K562 (cell line): ENCODE data around the gene USP28. TPM values are rescaled to one million over a fixed set of nuclear protein-coding genes. Genes with fewer than 3 reads are reported as not detected.

Experiments used
- ATF7 ChIP-seq: fragments of 450-650 bp; IDR thresholded peaks from 2 replicates; pipeline ENCODE4 v1.7.1; 2014; ENCODE audit warnings: mild to moderate bottlenecking, moderate library complexity
- CCAR2 ChIP-seq: fragments of 200-400 bp; formaldehyde crosslinking; IDR thresholded peaks from 2 replicates; pipeline ENCODE4 v1.6.1; 2017; ENCODE audit warnings: mild to moderate bottlenecking, low read depth, low read length
- CXXC5 ChIP-seq: fragments of 250-450 bp; sonication (Bioruptor Pico); IDR thresholded peaks from 2 replicates; pipeline ENCODE4 v1.8.0; 2022; ENCODE audit warnings: inconsistent platforms, mild to moderate bottlenecking, moderate library complexity
- FOXK2 ChIP-seq, 2 experiments: fragments of 450-650 bp; IDR thresholded peaks in 1 of 2; conservative IDR thresholded peaks in 1 of 2; 2 replicates each; pipeline ENCODE4 v1.6.1; 2016; ENCODE audit warnings: low read depth in 2 of 2, mild to moderate bottlenecking in 1 of 2
- HEY1 ChIP-seq: fragments of 250-450 bp; sonication (Bioruptor Pico); IDR thresholded peaks from 2 replicates; pipeline ENCODE4 v1.5.0; 2020; ENCODE audit warnings: mild to moderate bottlenecking, moderate library complexity, borderline replicate concordance
- HOMEZ ChIP-seq: fragments of 250-450 bp; sonication (Bioruptor Pico); IDR thresholded peaks from 2 replicates; pipeline ENCODE4 v1.4.0; 2020; ENCODE audit warnings: mild to moderate bottlenecking, moderate library complexity
- IRF9 ChIP-seq: fragments of 450-650 bp; IDR thresholded peaks from 2 replicates; pipeline ENCODE4 v1.6.1; 2016; ENCODE audit warnings: missing biosample characterization, missing genetic modification characterization
- JUND ChIP-seq, 2 experiments: IDR thresholded peaks; 2 replicates in 1 of 2; 3 replicates in 1 of 2; pipeline ENCODE4 v1.6.1; 2011; ENCODE audit warnings: borderline replicate concordance in 2 of 2, low read depth in 2 of 2, low read length in 2 of 2, improper control_type of control experiment in 1 of 2, missing biosample characterization in 1 of 2, missing genetic modification characterization in 1 of 2, missing genetic modification reagents in 1 of 2
- KLF10 ChIP-seq: fragments of 250-450 bp; sonication (Bioruptor Pico); IDR thresholded peaks from 2 replicates; pipeline ENCODE4 v1.6.1; 2021; ENCODE audit warnings: matching md5 sums
- MEIS2 ChIP-seq: fragments of 450-650 bp; IDR thresholded peaks from 2 replicates; pipeline ENCODE4 v1.6.1; 2014; ENCODE audit warnings: mild to moderate bottlenecking; ENCODE audit not compliant: partially characterized antibody
- SIN3A ChIP-seq, 2 experiments: fragments of 150-350 bp in 1 of 2; IDR thresholded peaks; 2 replicates each; pipeline ENCODE4 v1.6.1; 2011 to 2016; ENCODE audit warnings: borderline replicate concordance in 2 of 2, low read depth in 2 of 2, low read length in 2 of 2, mild to moderate bottlenecking in 2 of 2, moderate library complexity in 2 of 2; ENCODE audit not compliant: control insufficient read depth in 1 of 2
- SMARCE1 ChIP-seq: fragments of 450-650 bp; IDR thresholded peaks from 2 replicates; pipeline ENCODE4 v1.7.1; 2016; ENCODE audit warnings: mild to moderate bottlenecking
- SP1 ChIP-seq: sonication (generic); formaldehyde crosslinking; IDR thresholded peaks from 2 replicates; pipeline ENCODE4 v1.8.1; 2022; ENCODE audit warnings: mild to moderate bottlenecking, missing genetic modification reagents
- SUPT5H ChIP-seq: fragments of 450-650 bp; IDR thresholded peaks from 2 replicates; pipeline ENCODE4 v1.6.1; 2016
- ZBTB2 ChIP-seq: fragments of 450-650 bp; IDR thresholded peaks from 2 replicates; pipeline ENCODE4 v1.6.1; 2016; ENCODE audit warnings: antibody characterized with exemption
- ZFP36 ChIP-seq: fragments of 150-350 bp; IDR thresholded peaks from 2 replicates; pipeline ENCODE4 v1.6.1; 2018; ENCODE audit warnings: low read length, low read depth; ENCODE audit not compliant: partially characterized antibody
- ZNF140 ChIP-seq: fragments of 250-450 bp; sonication (Bioruptor Pico); IDR thresholded peaks from 2 replicates; pipeline ENCODE4 v1.8.0; 2021; ENCODE audit warnings: moderate library complexity, mild to moderate bottlenecking, inconsistent platforms
- ZNF174 ChIP-seq: fragments of 250-450 bp; sonication (Bioruptor Pico); IDR thresholded peaks from 2 replicates; pipeline ENCODE4 v1.4.0; 2020; ENCODE audit warnings: mild to moderate bottlenecking
- ZNF175 ChIP-seq: fragments of 200-800 bp; sonication (Bioruptor generic); IDR thresholded peaks from 2 replicates; pipeline ENCODE4 v1.6.1; 2016; ENCODE audit warnings: low read depth, mild to moderate bottlenecking, missing genetic modification characterization, missing compliant biosample characterization
- ZNF609 ChIP-seq: sonication (generic); formaldehyde crosslinking; IDR thresholded peaks from 2 replicates; pipeline ENCODE4 v1.8.1; 2023; ENCODE audit warnings: missing genetic modification reagents, mild to moderate bottlenecking, borderline replicate concordance
- polyA plus RNA-seq, 8 experiments: library from polyadenylated mRNA; depleted of rRNA in 4 of 8; stranded (reverse) in 5 of 8; unstranded in 3 of 8; fragments of >200 nt; fragmentation: Nextera tagmentation in 2 of 8; fragmentation: Illumina TruSeq in 1 of 8; extraction: Ambion mirVana in 2 of 8; extraction: Trizol in 1 of 8; gene quantifications; 2 replicates each; pipeline versions ENCODE4 v1.2.1 to v1.2.3, GENCODE V29; 2011 to 2014; ENCODE audit warnings: inconsistent platforms in 1 of 8, missing spikeins in 1 of 8
- total RNA-seq, 7 experiments: library from RNA; depleted of rRNA in 6 of 7; stranded (reverse); fragments of >200 nt in 6 of 7; fragmentation: Illumina TruSeq in 2 of 7; extraction: Trizol in 2 of 7; gene quantifications; 2 replicates each; pipeline versions ENCODE4 v1.2.1 to v1.2.3, GENCODE V29; 2011 to 2021; ENCODE audit warnings: low replicate concordance in 1 of 7

USP28 gene
- total and polyA plus RNA-seq, 9 of the 15 experiments (the other 6 are each of a cell fraction or from before 2014, with no cell fraction given), result 3.7 to 42.7 (median 20.3) TPM

- TF ChIP-seq SIN3A (IDR thresholded peaks at IDR 0.05; ENCODE audit: borderline replicate concordance in 2 of 2, control insufficient read depth in 1 of 2, low read depth in 2 of 2, low read length in 2 of 2) (no peak), JUND (IDR thresholded peaks at IDR 0.05; ENCODE audit: borderline replicate concordance, low read depth, low read length) (peak; percentile 57; the same call in 1 of the 2 replicates), JUND (tag; IDR thresholded peaks at IDR 0.05; ENCODE audit: borderline replicate concordance, low read depth, low read length) (peak; percentile 26; the same call in 1 of the 3 replicates), KLF10 (CRISPR knock-in tag) (no peak), FOXK2 (conservative IDR thresholded peaks at IDR 0.05 in 1 of 2, IDR thresholded peaks at IDR 0.05 in 1 of 2; ENCODE audit: low read depth in 2 of 2) (no peak), IRF9 (tag) (peak; percentile 62; the same call in 1 of the 2 replicates), HOMEZ (CRISPR knock-in tag) (no peak), ZNF140 (no peak), SP1 (CRISPR knock-in tag) (no peak), ZNF175 (CRISPR knock-in tag) (no peak), ZNF174 (CRISPR knock-in tag) (no peak), CCAR2 (no peak), ATF7 (peak; percentile 80), SUPT5H (no peak), MEIS2 (no peak), HEY1 (CRISPR knock-in tag) (no peak), ZFP36 (no peak), SMARCE1 (peak; percentile 22; the same call in 1 of the 2 replicates), CXXC5 (CRISPR knock-in tag) (0 out of 2 replicates have a peak, but pooled peaks have one; percentile 32), ZBTB2 (no peak), ZNF609 (no peak)
Measured at GRCh38 chr11:113884361-113884836, 9.0 kb upstream of the USP28 start (continued).
